Activated T-helper 2 cell treated with anti-CD3 and anti-CD28 coated beads, Interferon-gamma antibody, Interleukin-2, Interleukin-4, amounts not matched to agents 10 μg/mL and 5 μg/mL and 100 μg/mL, durations not matched to agents 14 hours and 24 hours and 36 hours (primary cell): ENCODE data around the gene GALNT12. TPM values are rescaled to one million over a fixed set of nuclear protein-coding genes. Genes with fewer than 3 reads are reported as not detected.

Experiments
- DNase-seq: peaks from one replicate; pipeline ENCODE4 v3.0.0; 2021; ENCODE audit warnings: low spot score
- H3K27ac Mint-ChIP-seq: one replicate; pipeline ENCODE4 v1.8.0; 2021; ENCODE audit warnings: mixed read lengths
- H3K27me3 Mint-ChIP-seq: one replicate; pipeline ENCODE4 v1.8.0; 2021; ENCODE audit warnings: low read depth, mixed read lengths
- H3K36me3 Mint-ChIP-seq: one replicate; pipeline ENCODE4 v1.8.0; 2021; ENCODE audit warnings: low read depth, mixed read lengths
- H3K4me1 Mint-ChIP-seq: one replicate; pipeline ENCODE4 v1.8.0; 2021; ENCODE audit warnings: low read depth, mixed read lengths
- H3K4me3 Mint-ChIP-seq: one replicate; pipeline ENCODE4 v1.8.0; 2021; ENCODE audit warnings: low read depth, mild to moderate bottlenecking, moderate library complexity, mixed read lengths
- H3K9me3 Mint-ChIP-seq: one replicate; pipeline ENCODE4 v1.8.0; 2021; ENCODE audit warnings: mixed read lengths
- intact Hi-C: fragments of 100-400 bp; cut with micrococcal nuclease; formaldehyde crosslinking; loops from one replicate; pipeline ENCODE4 v1.15.1; 2023
- total RNA-seq: library from RNA; stranded (reverse); gene quantifications from 2 replicates; pipeline ENCODE4 v1.2.3, GENCODE V29; 2022

The GALNT12 gene
- total RNA-seq, 1 donor from 2014 or later = 2.8 TPM

GRCh38 chr9:98890256-98890655 lies 82.8 kb downstream of the GALNT12 start:
- Mint-ChIP-seq H3K4me3 (no peak overlapping the region), H3K4me1 (no peaks in the 10 kb centered on the region), H3K27me3 (peaks cover 13% of the 10 kb centered on the region), H3K27ac (no peak overlapping the region), H3K36me3 (no peaks in the 10 kb centered on the region), H3K9me3 (no peaks in the 10 kb centered on the region)
- DNase-seq = no peak
- intact Hi-C loops = no loop called here

DNA sequence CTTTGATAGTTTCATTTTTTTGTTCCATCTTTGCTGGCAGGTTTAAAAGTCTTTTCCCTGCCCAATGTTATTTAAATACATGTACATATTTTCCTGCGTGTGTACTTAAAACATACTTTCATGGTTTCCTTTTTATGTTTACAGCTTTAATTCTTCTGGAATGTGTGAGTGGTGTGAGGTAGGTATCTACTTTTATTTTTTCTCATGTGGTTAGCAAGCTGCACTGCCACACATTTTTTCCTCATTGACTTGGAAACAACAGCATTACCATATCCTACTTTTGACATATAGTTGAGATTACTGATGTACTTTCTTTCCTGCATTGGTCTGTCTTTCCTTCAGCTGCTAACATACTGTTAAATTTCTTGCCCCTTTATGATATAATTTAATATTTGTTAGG lies 84.8 kb downstream of the GALNT12 start:
- no peak overlapping the region for H3K4me3 Mint-ChIP-seq
- H3K4me1 Mint-ChIP-seq = no peaks in the 10 kb centered on the region
- H3K27me3 Mint-ChIP-seq = peaks cover 11% of the 10 kb centered on the region
- intact Hi-C loops = no loop called here
- H3K27ac Mint-ChIP-seq = no peak overlapping the region
- no peaks in the 10 kb centered on the region for H3K36me3 Mint-ChIP-seq
- DNase-seq = no peak
- H3K9me3 Mint-ChIP-seq = no peaks in the 10 kb centered on the region

DNA sequence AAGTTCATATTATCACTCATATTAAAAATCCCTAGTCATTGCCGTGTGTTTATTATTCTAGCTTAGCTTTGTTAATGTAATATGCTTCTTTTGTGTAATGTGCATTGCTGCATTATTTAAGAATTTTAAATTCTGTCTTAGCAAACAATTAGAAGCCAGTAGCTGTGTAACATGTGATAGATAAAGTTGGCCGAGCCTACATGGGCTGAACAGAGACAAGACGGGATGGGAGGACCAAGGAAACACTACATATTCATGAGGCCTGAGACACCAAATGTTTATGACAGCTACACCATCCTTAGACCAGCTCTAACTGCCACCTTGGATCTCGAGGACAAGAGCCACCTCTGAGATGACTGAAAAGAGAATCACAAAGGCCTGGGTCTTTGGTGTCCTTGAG lies 85.2 kb downstream of the GALNT12 start:
- Mint-ChIP-seq H3K4me1 (no peaks in the 10 kb centered on the region), H3K9me3 (no peaks in the 10 kb centered on the region), H3K4me3 (no peak overlapping the region), H3K27ac (no peak overlapping the region), H3K36me3 (no peaks in the 10 kb centered on the region), H3K27me3 (peaks cover 11% of the 10 kb centered on the region)
- intact Hi-C loops = no loop called here
- no peak for DNase-seq

- intact Hi-C loops = no loop called here
- Mint-ChIP-seq H3K27me3 (peaks cover 11% of the 10 kb centered on the region), H3K27ac (no peak overlapping the region), H3K36me3 (no peaks in the 10 kb centered on the region), H3K9me3 (no peaks in the 10 kb centered on the region), H3K4me3 (no peak overlapping the region), H3K4me1 (no peaks in the 10 kb centered on the region)
- no peak for DNase-seq
Measured at GRCh38 chr9:98894171-98894570, 86.7 kb downstream of the GALNT12 start.

GRCh38 chr9:98894761-98895160 lies 87.3 kb downstream of the GALNT12 start:
- DNase-seq = no peak
- no peaks in the 10 kb centered on the region for H3K36me3 Mint-ChIP-seq
- no peaks in the 10 kb centered on the region for H3K4me1 Mint-ChIP-seq
- intact Hi-C loops = no loop called here
- H3K27me3 Mint-ChIP-seq = peaks cover 11% of the 10 kb centered on the region
- no peak overlapping the region for H3K4me3 Mint-ChIP-seq
- no peak overlapping the region for H3K27ac Mint-ChIP-seq
- no peaks in the 10 kb centered on the region for H3K9me3 Mint-ChIP-seq

DNA sequence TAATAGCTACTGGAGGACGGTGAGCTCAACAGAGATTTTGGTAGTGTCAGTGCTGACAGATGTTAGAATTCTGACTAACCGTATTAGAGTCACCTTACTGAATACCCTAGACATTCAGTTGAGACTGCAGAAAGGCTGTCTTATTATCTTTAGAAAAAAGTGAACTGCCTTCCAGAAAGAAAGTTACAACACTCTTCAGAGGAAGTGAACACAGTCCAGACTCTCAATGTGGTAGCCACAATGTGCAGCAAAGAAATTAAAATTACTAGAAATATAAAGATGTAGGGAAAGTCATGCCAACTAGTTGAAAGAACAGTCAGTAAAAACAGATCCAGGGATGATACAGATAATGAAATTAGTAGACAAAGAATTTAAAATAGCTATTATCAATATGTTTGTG lies 89.2 kb downstream of the GALNT12 start:
- Mint-ChIP-seq H3K4me1 (no peaks in the 10 kb centered on the region), H3K9me3 (no peaks in the 10 kb centered on the region), H3K4me3 (no peak overlapping the region), H3K27me3 (peaks cover 12% of the 10 kb centered on the region), H3K36me3 (no peaks in the 10 kb centered on the region), H3K27ac (no peak overlapping the region)
- intact Hi-C loops = loop anchor here (1.0 kb wide), 1 partner anchor 25 kb away; no protein-coding TSS in a partner anchor
- no peak for DNase-seq

- H3K27me3 Mint-ChIP-seq = peaks cover 10% of the 10 kb centered on the region
- no peaks in the 10 kb centered on the region for H3K36me3 Mint-ChIP-seq
- H3K4me3 Mint-ChIP-seq = no peak overlapping the region
- DNase-seq = no peak
- no peaks in the 10 kb centered on the region for H3K4me1 Mint-ChIP-seq
- no peak overlapping the region for H3K27ac Mint-ChIP-seq
- intact Hi-C loops = no loop called here
- no peaks in the 10 kb centered on the region for H3K9me3 Mint-ChIP-seq
Measured at GRCh38 chr9:98897745-98898144, 90.3 kb downstream of the GALNT12 start.

DNA sequence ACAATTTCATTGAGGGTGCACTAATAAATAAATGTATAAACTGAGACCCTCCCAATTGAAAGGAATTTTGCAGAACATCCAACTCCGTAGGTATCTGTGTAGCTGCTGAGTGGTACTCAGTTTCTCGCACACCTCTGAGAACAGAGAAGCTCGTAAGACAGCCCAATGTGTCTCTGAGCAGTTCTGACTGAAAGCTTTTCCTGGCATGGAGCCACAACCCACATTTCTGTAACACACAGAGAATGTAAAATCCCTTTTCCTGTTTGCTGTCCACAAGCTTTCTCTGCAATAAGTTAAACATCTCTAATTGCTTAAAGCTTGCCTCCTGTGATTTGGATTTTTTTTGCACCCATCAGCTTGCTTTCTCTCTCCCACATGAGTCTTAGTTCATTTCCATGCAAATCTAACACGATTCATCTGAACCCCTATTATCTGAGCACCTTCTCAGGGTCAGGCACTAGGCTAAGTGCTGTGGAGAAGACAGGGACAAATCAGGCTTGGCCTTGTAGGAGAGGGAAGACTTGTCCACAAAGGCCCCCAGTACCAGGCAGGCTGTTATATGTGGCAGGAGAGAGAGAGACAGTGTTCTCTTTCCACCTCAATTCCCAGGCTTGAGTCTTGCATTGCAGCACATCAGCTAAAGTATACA lies 92.1 kb downstream of the GALNT12 start:
- peaks cover 8% of the 10 kb centered on the region for H3K27me3 Mint-ChIP-seq
- DNase-seq = no peak
- intact Hi-C loops = no loop called here
- no peak overlapping the region for H3K4me3 Mint-ChIP-seq
- H3K9me3 Mint-ChIP-seq = no peaks in the 10 kb centered on the region
- H3K36me3 Mint-ChIP-seq = no peaks in the 10 kb centered on the region
- no peak overlapping the region for H3K27ac Mint-ChIP-seq
- no peaks in the 10 kb centered on the region for H3K4me1 Mint-ChIP-seq

Other genes with a start within 250 kb of the GALNT12 start
- gene GABBR2, start 98.7 kb upstream of the GALNT12 start, total RNA-seq = not detected in 2 replicates
- 10.9 and 11.2 TPM in 2 replicates for gene ANKS6, start 11.1 kb upstream of the GALNT12 start, total RNA-seq
- gene COL15A1, start 136.2 kb downstream of the GALNT12 start, total RNA-seq = not detected in 2 replicates